GM21447 (cell line): ENCODE results near the gene ERCC6L.

Experiments used
- ATAC-seq: cut with Tn5 transposase; IDR thresholded peaks from one replicate; pipeline ENCODE4 v1.9.1; 2021; ENCODE audit not compliant: unreplicated experiment

ERCC6L gene

GRCh38 chrX:72169008-72169728 is 69.7 kb downstream of the ERCC6L start:
- no peak for ATAC-seq

- ATAC-seq, result no peak
Measured at GRCh38 chrX:72165551-72165950, 73.3 kb downstream of the ERCC6L start.

DNA sequence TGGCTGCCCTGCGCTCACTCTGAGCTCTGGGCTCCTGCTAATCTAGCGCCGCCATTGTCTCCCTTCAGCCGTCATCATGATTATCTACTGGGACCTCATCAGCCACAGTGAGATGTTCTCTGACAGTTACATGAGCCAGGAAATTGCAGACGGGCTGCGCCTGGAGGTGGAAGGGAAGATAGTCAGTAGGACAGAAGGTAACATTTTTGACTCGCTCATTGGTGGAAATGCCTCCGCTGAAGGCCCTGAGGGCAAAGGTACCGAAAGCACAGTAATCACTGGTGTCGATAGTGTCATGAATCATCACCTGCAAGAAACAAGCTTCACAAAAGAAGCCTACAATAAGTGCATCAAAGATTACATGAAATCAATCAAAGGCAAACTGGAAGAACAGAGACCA is 79.1 kb downstream of the ERCC6L start:
- ATAC-seq, result no peak

DNA sequence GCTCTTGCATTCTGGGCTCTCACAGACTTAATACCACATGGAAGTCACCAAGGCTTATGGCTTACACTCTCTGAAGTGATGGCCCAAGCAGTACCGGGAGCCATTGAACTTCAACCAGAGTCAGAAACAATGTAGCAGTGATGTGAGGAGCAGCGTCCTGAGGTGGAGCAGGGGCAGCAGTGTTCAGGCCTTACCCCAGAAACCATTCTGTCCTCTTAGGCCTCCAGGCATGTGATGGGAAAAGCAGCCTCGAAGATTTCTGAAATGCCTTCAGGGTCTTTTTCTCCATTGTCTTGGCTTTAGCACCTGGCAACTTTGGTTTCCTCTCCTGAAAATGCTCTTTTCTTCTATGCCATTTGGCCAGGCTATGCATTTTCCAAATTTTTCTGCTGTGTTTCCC is 80.1 kb downstream of the ERCC6L start:
- no peak for ATAC-seq
